Neuronal stem cell (in vitro differentiated cells): Measurements from ENCODE around the gene PAFAH1B1.
"Not testable (repeated sequence)": the region's sequence is repeated elsewhere in the genome, so short reads cannot be mapped to it uniquely, and the experiment has no call there.

Experiments
- DNase-seq: peaks from one replicate; pipeline ENCODE4 v3.0.0-alpha.2; 2013; ENCODE audit warnings: low spot score
- H2AFZ ChIP-seq: one replicate; pipeline ENCODE4 v1.6.1; 2013; ENCODE audit warnings: mild to moderate bottlenecking, low read length, inconsistent platforms
- H2AK5ac ChIP-seq: 2 replicates; pipeline ENCODE4 v1.6.1; 2013; ENCODE audit warnings: low read depth, mild to moderate bottlenecking, inconsistent platforms, low read length, moderate library complexity, mixed read lengths
- H2BK120ac ChIP-seq: 2 replicates; pipeline ENCODE4 v1.6.1; 2013; ENCODE audit warnings: low read depth, mild to moderate bottlenecking, inconsistent platforms, low read length, moderate library complexity, mixed read lengths
- H2BK12ac ChIP-seq: one replicate; pipeline ENCODE4 v1.6.1; 2013; ENCODE audit warnings: low read length, inconsistent platforms
- H2BK15ac ChIP-seq: 2 replicates; pipeline ENCODE4 v1.6.1; 2013; ENCODE audit warnings: mild to moderate bottlenecking, low read length, inconsistent platforms, mixed read lengths
- H2BK5ac ChIP-seq: one replicate; pipeline ENCODE4 v1.6.1; 2013; ENCODE audit warnings: inconsistent platforms, mild to moderate bottlenecking, low read length, moderate library complexity
- H3K14ac ChIP-seq: one replicate; pipeline ENCODE4 v1.6.1; 2013; ENCODE audit warnings: low read length, inconsistent platforms
- H3K18ac ChIP-seq: 2 replicates; pipeline ENCODE4 v1.6.1; 2013; ENCODE audit warnings: low read length, inconsistent platforms
- H3K23ac ChIP-seq: 2 replicates; pipeline ENCODE4 v1.6.1; 2013; ENCODE audit warnings: low read depth, mild to moderate bottlenecking, mixed read lengths, low read length, inconsistent platforms; ENCODE audit not compliant: poor library complexity
- H3K27ac ChIP-seq: replicated peaks from 3 replicates; pipeline ENCODE4 v1.5.1; 2013; ENCODE audit warnings: low read length, inconsistent platforms
- H3K27me3 ChIP-seq, 3 experiments: 2 replicates each; pipeline ENCODE4 v1.6.1; 2013; ENCODE audit warnings: low read length in 3 of 3, mild to moderate bottlenecking in 2 of 3, inconsistent platforms in 1 of 3, low read depth in 1 of 3, mixed read lengths in 1 of 3, moderate library complexity in 1 of 3; ENCODE audit not compliant: control insufficient read depth in 3 of 3, insufficient read depth in 3 of 3
- H3K36me3 ChIP-seq, 2 donors: replicated peaks in 1 of 2; 2 replicates each; pipeline ENCODE4 v1.6.1; 2013; ENCODE audit warnings: low read length in 2 of 2; ENCODE audit not compliant: control insufficient read depth in 2 of 2, insufficient read depth in 2 of 2
- H3K4ac ChIP-seq: 2 replicates; pipeline ENCODE4 v1.6.1; 2013; ENCODE audit warnings: inconsistent platforms, mild to moderate bottlenecking, low read length, moderate library complexity
- H3K4me1 ChIP-seq, 2 donors: 1 replicate in 1 of 2; 2 replicates in 1 of 2; pipeline ENCODE4 v1.6.1; 2013; ENCODE audit warnings: low read length in 2 of 2, low read depth in 1 of 2; ENCODE audit not compliant: control insufficient read depth in 2 of 2, insufficient read depth in 1 of 2
- H3K4me2 ChIP-seq: one replicate; pipeline ENCODE4 v1.6.1; 2013; ENCODE audit warnings: mild to moderate bottlenecking, low read length, inconsistent platforms; ENCODE audit not compliant: insufficient read depth, poor library complexity, severe bottlenecking
- H3K4me3 ChIP-seq, 2 donors: 2 replicates each; pipeline ENCODE4 v1.5.1; 2013; ENCODE audit warnings: low read length in 2 of 2, mild to moderate bottlenecking in 2 of 2, inconsistent platforms in 1 of 2, moderate library complexity in 1 of 2
- H3K79me1 ChIP-seq: one replicate; pipeline ENCODE4 v1.6.1; 2013; ENCODE audit warnings: low read depth, mild to moderate bottlenecking, inconsistent platforms, low read length, moderate library complexity
- H3K9ac ChIP-seq: one replicate; pipeline ENCODE4 v1.6.1; 2013; ENCODE audit warnings: mild to moderate bottlenecking, low read depth, low read length, inconsistent platforms; ENCODE audit not compliant: poor library complexity
- H3K9me3 ChIP-seq, 2 donors: replicated peaks in 1 of 2; 2 replicates each; pipeline versions ENCODE3 to v1.6.1; 2013; ENCODE audit warnings: low read length in 2 of 2, mild to moderate bottlenecking in 2 of 2, inconsistent platforms in 1 of 2, low read depth in 1 of 2, mixed read lengths in 1 of 2, moderate library complexity in 1 of 2; ENCODE audit not compliant: control insufficient read depth in 2 of 2, insufficient read depth in 1 of 2
- H4K8ac ChIP-seq: one replicate; pipeline ENCODE4 v1.6.1; 2013; ENCODE audit warnings: low read depth, mild to moderate bottlenecking, inconsistent platforms, low read length, moderate library complexity
- H4K91ac ChIP-seq: one replicate; pipeline ENCODE4 v1.6.1; 2013; ENCODE audit warnings: low read length, low read depth, mild to moderate bottlenecking, inconsistent platforms; ENCODE audit not compliant: poor library complexity
- WGBS, 2 donors: extraction: QIAGEN DNeasy Blood & Tissue Kit; methylation state at CpG; one replicate each; pipeline ENCODE4 v1.1.7; 2013; ENCODE audit warnings: missing lambda C conversion rate in 2 of 2, mixed read lengths in 1 of 2; ENCODE audit not compliant: insufficient read length in 2 of 2, insufficient replicate concordance in 1 of 2; ENCODE audit errors: extremely low coverage in 2 of 2; 5-methylcytosine and 5-hydroxymethylcytosine counted together

Gene PAFAH1B1

GRCh38 chr17:2695961-2696760 lies 102.7 kb downstream of the PAFAH1B1 start:
- H3K79me1 ChIP-seq = peaks cover 3% of the 10 kb centered on the region

GRCh38 chr17:2697611-2698162 lies 104.2 kb downstream of the PAFAH1B1 start:
- Histone ChIP-seq H3K9me3 (peaks cover 0 to 1% of the 10 kb centered on the region in 2 donors), H3K18ac (peak overlapping the region; percentile 38), H3K79me1 (peaks cover 3% of the 10 kb centered on the region), H3K4ac (peak overlapping the region; percentile 89), H3K4me3 (peak overlapping the region in 1 of 2 donors; percentile 11), H2BK15ac (no peak overlapping the region), H3K4me2 (no peak overlapping the region), H2BK120ac (no peak overlapping the region), H3K4me1 (no peaks in the 10 kb centered on the region), H4K91ac (no peak overlapping the region), H3K27me3 (no peaks in the 10 kb centered on the region), H3K27ac (no peak overlapping the region), H2BK12ac (no peak overlapping the region), H3K9ac (peak overlapping the region; percentile 21), H2AFZ (no peak overlapping the region), H2AK5ac (peak overlapping the region; percentile 56), H3K36me3 (peaks cover 21 to 76% of the 10 kb centered on the region in 2 donors), H3K23ac (no peak overlapping the region), H2BK5ac (peak overlapping the region; percentile 82), H3K14ac (peak overlapping the region; percentile 21), H4K8ac (no peak overlapping the region)
- DNase-seq = no peak
- WGBS, 2 donors = no CpG with 5 or more reads among the region's 40 CpGs

More at GRCh38 chr17:2695961-2696760, 102.7 kb downstream of the PAFAH1B1 start:
- H3K4me2 ChIP-seq = no peak overlapping the region
- H2BK15ac ChIP-seq = no peak overlapping the region
- H3K23ac ChIP-seq = no peak overlapping the region
- no peak overlapping the region for H2BK120ac ChIP-seq
- H4K8ac ChIP-seq = no peak overlapping the region
- no peak overlapping the region for H4K91ac ChIP-seq
- H3K14ac ChIP-seq = no peak overlapping the region
- no CpG with 5 or more reads among the region's 36 CpGs for WGBS, 2 donors
- H3K18ac ChIP-seq = no peak overlapping the region
- peaks cover 0 to 1% of the 10 kb centered on the region in 2 donors for H3K9me3 ChIP-seq
- no peak overlapping the region for H2BK5ac ChIP-seq
- no peak overlapping the region for H3K4me3 ChIP-seq
- peak overlapping the region; percentile 21 for H3K9ac ChIP-seq
- H2BK12ac ChIP-seq = no peak overlapping the region
- H3K4ac ChIP-seq = no peak overlapping the region
- H2AFZ ChIP-seq = no peak overlapping the region
- no peaks in the 10 kb centered on the region for H3K4me1 ChIP-seq
- H3K27ac ChIP-seq = no peak overlapping the region
- no peaks in the 10 kb centered on the region for H3K27me3 ChIP-seq
- peaks cover 15 to 74% of the 10 kb centered on the region in 2 donors for H3K36me3 ChIP-seq
- H2AK5ac ChIP-seq = no peak overlapping the region
- no peak for DNase-seq

GRCh38 chr17:2699216-2699805 lies 105.9 kb downstream of the PAFAH1B1 start:
- H3K36me3 ChIP-seq = peaks cover 22 to 79% of the 10 kb centered on the region in 2 donors

GRCh38 chr17:2700030-2700490 lies 106.6 kb downstream of the PAFAH1B1 start:
- H3K27ac ChIP-seq = no peak overlapping the region
- H3K36me3 ChIP-seq = peaks cover 22 to 78% of the 10 kb centered on the region in 2 donors
- DNase-seq = no peak
- peaks cover 11% of the 10 kb centered on the region for H3K79me1 ChIP-seq
- H4K8ac ChIP-seq = no peak overlapping the region
- no peak overlapping the region for H2BK120ac ChIP-seq
- H2AK5ac ChIP-seq = no peak overlapping the region
- no peak overlapping the region for H2AFZ ChIP-seq
- H3K27me3 ChIP-seq = no peaks in the 10 kb centered on the region
- peaks cover 0 to 3% of the 10 kb centered on the region in 2 donors for H3K9me3 ChIP-seq
- no peak overlapping the region for H3K23ac ChIP-seq
- H3K9ac ChIP-seq = no peak overlapping the region
- H3K14ac ChIP-seq = no peak overlapping the region
- H3K4me2 ChIP-seq = no peak overlapping the region
- no peak overlapping the region for H3K18ac ChIP-seq
- H3K4me1 ChIP-seq = peaks cover 0 to 5% of the 10 kb centered on the region in 2 donors
- no peak overlapping the region for H3K4ac ChIP-seq
- no peak overlapping the region for H2BK12ac ChIP-seq
- H2BK5ac ChIP-seq = no peak overlapping the region
- H2BK15ac ChIP-seq = no peak overlapping the region
- WGBS, 2 donors = no CpG with 5 or more reads among the region's 20 CpGs
- no peak overlapping the region for H3K4me3 ChIP-seq
- H4K91ac ChIP-seq = no peak overlapping the region

More at GRCh38 chr17:2699216-2699805, 105.9 kb downstream of the PAFAH1B1 start:
- H2BK12ac ChIP-seq, H3K79me1 ChIP-seq, H2BK5ac ChIP-seq, H3K4ac ChIP-seq, H3K27me3 ChIP-seq, H3K4me1 ChIP-seq, H2BK15ac ChIP-seq, H2AFZ ChIP-seq, H4K8ac ChIP-seq, H3K18ac ChIP-seq, H2AK5ac ChIP-seq, H3K23ac ChIP-seq, H4K91ac ChIP-seq, H3K9me3 ChIP-seq, H3K4me3 ChIP-seq, H3K9ac ChIP-seq, H2BK120ac ChIP-seq, H3K4me2 ChIP-seq, DNase-seq, H3K27ac ChIP-seq, H3K14ac ChIP-seq: not testable (repeated sequence)
- no CpG with 5 or more reads among the region's 18 CpGs for WGBS, 2 donors
